ENCODE data around the gene HHAT.

HHAT gene

GRCh38 chr1:210476730-210477129 is 148.0 kb downstream of the HHAT start:
- no peak overlapping the region for H3K4me3 ChIP-seq (ENCODE audit: low read depth, low read length)
- TF ChIP-seq, protein P1, sequence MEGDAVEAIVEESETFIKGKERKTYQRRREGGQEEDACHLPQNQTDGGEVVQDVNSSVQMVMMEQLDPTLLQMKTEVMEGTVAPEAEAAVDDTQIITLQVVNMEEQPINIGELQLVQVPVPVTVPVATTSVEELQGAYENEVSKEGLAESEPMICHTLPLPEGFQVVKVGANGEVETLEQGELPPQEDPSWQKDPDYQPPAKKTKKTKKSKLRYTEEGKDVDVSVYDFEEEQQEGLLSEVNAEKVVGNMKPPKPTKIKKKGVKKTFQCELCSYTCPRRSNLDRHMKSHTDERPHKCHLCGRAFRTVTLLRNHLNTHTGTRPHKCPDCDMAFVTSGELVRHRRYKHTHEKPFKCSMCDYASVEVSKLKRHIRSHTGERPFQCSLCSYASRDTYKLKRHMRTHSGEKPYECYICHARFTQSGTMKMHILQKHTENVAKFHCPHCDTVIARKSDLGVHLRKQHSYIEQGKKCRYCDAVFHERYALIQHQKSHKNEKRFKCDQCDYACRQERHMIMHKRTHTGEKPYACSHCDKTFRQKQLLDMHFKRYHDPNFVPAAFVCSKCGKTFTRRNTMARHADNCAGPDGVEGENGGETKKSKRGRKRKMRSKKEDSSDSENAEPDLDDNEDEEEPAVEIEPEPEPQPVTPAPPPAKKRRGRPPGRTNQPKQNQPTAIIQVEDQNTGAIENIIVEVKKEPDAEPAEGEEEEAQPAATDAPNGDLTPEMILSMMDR (IDR thresholded peaks at IDR 0.05; ENCODE audit: borderline replicate concordance, insufficient read depth, low read depth, low read length) = no peak

DNA sequence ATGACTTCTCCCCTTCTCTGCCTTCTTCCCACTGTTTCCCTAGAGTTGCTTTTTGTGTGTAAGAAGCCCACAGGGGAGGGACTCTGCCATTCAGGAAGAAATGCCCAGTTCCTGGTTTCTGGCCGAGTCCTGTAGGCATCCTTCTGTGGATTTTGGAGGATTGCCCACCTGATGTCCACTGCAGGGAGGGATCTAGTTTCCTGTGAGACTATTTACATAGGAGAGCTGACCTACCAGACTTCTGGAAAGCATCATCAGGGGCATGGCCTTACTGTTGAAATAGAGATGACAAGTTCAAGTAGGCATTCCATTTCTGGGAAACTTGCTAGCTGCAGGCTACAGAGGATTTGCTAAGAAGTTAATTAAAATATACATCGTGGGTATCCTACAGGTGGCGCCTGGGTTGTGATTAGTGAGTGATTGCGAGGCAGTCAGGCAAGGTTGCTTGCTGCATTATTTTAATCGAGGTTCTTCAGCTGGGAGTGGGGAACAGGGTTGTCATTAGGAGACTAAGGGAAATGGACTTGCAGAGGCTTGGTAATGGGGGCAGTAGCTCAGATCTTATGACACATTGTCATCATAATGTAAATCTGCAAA is 148.7 kb downstream of the HHAT start:
- TF ChIP-seq, protein P1 (IDR thresholded peaks at IDR 0.05; ENCODE audit: borderline replicate concordance, insufficient read depth, low read depth, low read length) = no peak

DNA sequence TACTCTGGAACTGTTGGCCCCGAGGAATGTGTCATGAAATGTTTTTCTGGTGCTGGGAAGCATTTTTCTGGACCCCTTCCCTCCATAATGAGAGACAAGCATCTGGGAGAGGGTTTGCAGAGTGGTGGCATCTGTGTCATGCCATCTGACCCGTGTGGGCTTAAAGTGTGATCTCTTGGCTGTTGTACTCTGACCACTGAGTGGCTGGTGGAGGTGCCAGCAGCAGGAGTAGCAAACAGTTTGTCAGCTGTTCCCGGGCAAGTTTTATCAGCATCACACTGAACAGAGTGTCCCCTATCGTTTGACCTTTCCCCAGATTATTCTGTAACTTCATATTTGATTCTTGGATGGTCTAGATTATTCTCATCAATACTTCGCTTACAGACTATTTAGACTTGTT is 150.1 kb downstream of the HHAT start:
- TF ChIP-seq, protein P1 (IDR thresholded peaks at IDR 0.05; ENCODE audit: borderline replicate concordance, insufficient read depth, low read depth, low read length) = no peak
- H3K4me3 ChIP-seq (ENCODE audit: low read depth, low read length) = no peak overlapping the region

More for the DNA sequence above, 148.7 kb downstream of the HHAT start:
- H3K4me3 ChIP-seq (ENCODE audit: low read depth, low read length) = no peak overlapping the region

DNA sequence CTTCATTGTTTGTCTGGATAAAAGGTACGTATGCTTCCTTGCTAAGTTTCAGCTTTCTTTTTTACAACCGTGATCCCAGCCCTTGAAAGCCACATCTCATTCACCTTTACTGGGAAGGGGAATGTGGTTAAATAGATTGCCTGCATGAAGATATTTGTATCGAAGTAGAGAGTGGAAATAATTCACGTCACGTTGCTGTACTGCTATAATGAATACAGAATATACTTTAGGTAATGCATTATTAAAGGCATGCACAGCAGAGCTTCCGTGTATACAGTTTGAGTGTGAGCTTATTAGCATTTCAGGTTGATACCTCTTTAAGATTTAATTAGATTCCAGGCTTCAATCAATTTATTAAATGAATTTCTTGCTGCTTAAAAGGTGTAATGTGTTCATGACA is 153.8 kb downstream of the HHAT start:
- no peak overlapping the region for H3K4me3 ChIP-seq (ENCODE audit: low read depth, low read length)
- TF ChIP-seq, protein P1 (IDR thresholded peaks at IDR 0.05; ENCODE audit: borderline replicate concordance, insufficient read depth, low read depth, low read length) = no peak

DNA sequence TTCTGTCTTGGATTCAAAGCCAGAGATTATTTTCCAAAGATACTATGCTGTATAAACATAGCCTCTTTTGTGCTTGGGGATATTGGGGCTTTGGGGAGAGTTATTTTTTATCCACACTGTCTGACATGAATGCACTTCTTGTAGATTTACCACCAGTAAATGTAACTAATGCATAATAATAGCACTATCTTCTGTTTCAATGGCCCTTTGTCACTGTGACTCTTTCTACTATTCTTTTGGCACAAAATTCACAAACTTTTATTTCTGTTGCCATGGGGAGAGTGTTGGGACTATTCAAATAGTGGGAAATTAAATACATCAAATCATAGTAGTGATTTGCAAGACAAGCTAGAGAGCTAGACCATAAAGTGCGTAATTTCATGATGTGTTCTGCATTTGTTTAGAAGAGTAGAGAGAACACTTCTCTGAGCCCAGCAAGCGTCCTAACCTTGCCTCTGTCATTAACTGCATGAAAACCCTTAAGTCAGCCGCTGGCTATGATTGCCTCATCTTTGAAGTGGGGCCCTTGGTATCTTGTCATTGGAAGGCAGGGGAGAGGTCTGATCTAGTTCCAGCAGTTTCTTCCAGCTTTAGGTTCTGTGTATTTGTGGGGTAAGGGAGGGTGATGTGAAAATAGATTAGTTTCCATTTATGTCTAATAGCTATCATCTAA is 154.4 kb downstream of the HHAT start:
- H3K4me3 ChIP-seq (ENCODE audit: low read depth, low read length) = no peak overlapping the region

DNA sequence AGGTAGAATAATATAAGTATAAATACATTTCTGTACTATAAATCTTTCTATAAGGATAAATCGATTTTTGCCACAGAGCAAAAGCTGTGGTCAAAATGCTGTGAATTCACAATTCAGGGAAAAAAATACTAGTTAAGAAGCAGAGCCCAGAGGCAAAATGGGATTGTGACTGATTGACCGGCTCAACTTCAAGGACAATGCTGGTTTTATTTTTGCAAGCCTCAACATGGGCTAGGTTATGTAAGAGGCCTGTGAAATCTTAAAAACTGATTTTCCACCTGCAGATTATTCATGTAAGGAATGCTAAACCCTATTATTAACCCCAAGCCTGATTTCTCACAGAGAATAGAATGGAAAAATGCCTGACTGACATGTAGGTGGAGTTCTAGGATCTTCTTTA is 155.1 kb downstream of the HHAT start:
- H3K4me3 ChIP-seq (ENCODE audit: low read depth, low read length) = no peak overlapping the region
- TF ChIP-seq, protein P1 (IDR thresholded peaks at IDR 0.05; ENCODE audit: borderline replicate concordance, insufficient read depth, low read depth, low read length) = no peak

More for the DNA sequence above, 154.4 kb downstream of the HHAT start:
- TF ChIP-seq, protein P1 (IDR thresholded peaks at IDR 0.05; ENCODE audit: borderline replicate concordance, insufficient read depth, low read depth, low read length) = no peak

GRCh38 chr1:210487021-210487420 is 158.3 kb downstream of the HHAT start:
- TF ChIP-seq, protein P1 (IDR thresholded peaks at IDR 0.05; ENCODE audit: borderline replicate concordance, insufficient read depth, low read depth, low read length) = no peak

More at GRCh38 chr1:210487021-210487420, 158.3 kb downstream of the HHAT start:
- H3K4me3 ChIP-seq (ENCODE audit: low read depth, low read length) = no peak overlapping the region

Data from GM12875 (cell line).